SK-N-SH treated with all-trans-retinoic acid at 6 μM for 48 hours (cell line): ENCODE measurements around the gene CCNA1.

Experiments
- ATAC-seq: fragments of 200-7000 bp; cut with Tn5 transposase; 3 replicates; pipeline ENCODE4 v1.9.1; 2020; ENCODE audit warnings: mild to moderate bottlenecking, moderate library complexity
- ARNTL ChIP-seq: fragments of 450-650 bp; formaldehyde crosslinking; IDR thresholded peaks from 2 replicates; pipeline ENCODE4 v1.5.0; 2020; ENCODE audit warnings: low read depth, mild to moderate bottlenecking, moderate library complexity, borderline replicate concordance
- BACH2 ChIP-seq: fragments of 250-450 bp; sonication (Bioruptor Pico); IDR thresholded peaks from 2 replicates; pipeline ENCODE4 v1.9.0; 2021; ENCODE audit warnings: mild to moderate bottlenecking, borderline replicate concordance
- CSDC2 ChIP-seq: fragments of 250-450 bp; sonication (Bioruptor Pico); IDR thresholded peaks from 2 replicates; pipeline ENCODE4 v1.5.0; 2020; ENCODE audit warnings: mild to moderate bottlenecking, moderate library complexity
- ESRRG ChIP-seq: fragments of 250-450 bp; sonication (Bioruptor Pico); IDR thresholded peaks from 2 replicates; pipeline ENCODE4 v1.6.1; 2021; ENCODE audit warnings: mild to moderate bottlenecking
- GLIS3 ChIP-seq: fragments of 250-450 bp; sonication (Bioruptor Pico); IDR thresholded peaks from 2 replicates; pipeline ENCODE4 v1.5.0; 2020; ENCODE audit warnings: mild to moderate bottlenecking, moderate library complexity
- ISL1 ChIP-seq: fragments of 250-450 bp; sonication (Bioruptor Pico); IDR thresholded peaks from 2 replicates; pipeline ENCODE4 v2.1.2; 2022; ENCODE audit warnings: mild to moderate bottlenecking, moderate library complexity
- OSR1 ChIP-seq: fragments of 250-450 bp; sonication (Bioruptor Pico); IDR thresholded peaks from 2 replicates; pipeline ENCODE4 v1.8.0; 2022; ENCODE audit warnings: moderate library complexity, mild to moderate bottlenecking, inconsistent platforms
- PPARA ChIP-seq: fragments of 250-450 bp; sonication (Bioruptor Pico); IDR thresholded peaks from 2 replicates; pipeline ENCODE4 v1.5.0; 2020; ENCODE audit warnings: mild to moderate bottlenecking, borderline replicate concordance
- RARB ChIP-seq: fragments of 250-450 bp; sonication (Bioruptor Pico); IDR thresholded peaks from 2 replicates; pipeline ENCODE4 v1.8.0; 2021; ENCODE audit warnings: mild to moderate bottlenecking, moderate library complexity
- TCF4 ChIP-seq: fragments of 250-450 bp; sonication (Bioruptor Pico); IDR thresholded peaks from 2 replicates; pipeline ENCODE4 v1.8.0; 2021; ENCODE audit warnings: mild to moderate bottlenecking, moderate library complexity, borderline replicate concordance
- TOX ChIP-seq: fragments of 250-450 bp; sonication (Bioruptor Pico); IDR thresholded peaks from 2 replicates; pipeline ENCODE4 v1.8.0; 2021; ENCODE audit warnings: mild to moderate bottlenecking, moderate library complexity, borderline replicate concordance
- ZC3H10 ChIP-seq: fragments of 250-450 bp; sonication (Bioruptor Pico); IDR thresholded peaks from 2 replicates; pipeline ENCODE4 v1.5.1; 2021; ENCODE audit warnings: mild to moderate bottlenecking, moderate library complexity
- ZFP3 ChIP-seq: fragments of 250-450 bp; sonication (Bioruptor Pico); IDR thresholded peaks from 2 replicates; pipeline ENCODE4 v1.5.0; 2020; ENCODE audit warnings: mild to moderate bottlenecking, moderate library complexity
- ZFP30 ChIP-seq: fragments of 450-650 bp; formaldehyde crosslinking; IDR thresholded peaks from 2 replicates; pipeline ENCODE4 v1.5.0; 2022; ENCODE audit warnings: mild to moderate bottlenecking, moderate library complexity
- ZNF565 ChIP-seq: fragments of 450-650 bp; formaldehyde crosslinking; conservative IDR thresholded peaks from 2 replicates; pipeline ENCODE4 v1.5.0; 2020; ENCODE audit warnings: low read depth, mild to moderate bottlenecking, moderate library complexity
- ZNF70 ChIP-seq: fragments of 450-650 bp; formaldehyde crosslinking; IDR thresholded peaks from 2 replicates; pipeline ENCODE4 v1.5.0; 2020; ENCODE audit warnings: mild to moderate bottlenecking, moderate library complexity
- ZNF8 ChIP-seq: fragments of 450-650 bp; formaldehyde crosslinking; IDR thresholded peaks from 2 replicates; pipeline ENCODE4 v1.5.0; 2020; ENCODE audit warnings: mild to moderate bottlenecking, moderate library complexity
- TF ChIP-seq, protein P1 (sequence below): fragments of 250-450 bp; sonication (Bioruptor Pico); IDR thresholded peaks from 2 replicates; pipeline ENCODE4 v1.5.1; 2020; ENCODE audit warnings: low read depth, mild to moderate bottlenecking, moderate library complexity
- TF ChIP-seq, protein P2 (sequence below): fragments of 250-450 bp; sonication (Bioruptor Pico); IDR thresholded peaks from 2 replicates; pipeline ENCODE4 v1.8.0; 2021; ENCODE audit warnings: low read depth, mild to moderate bottlenecking, moderate library complexity, borderline replicate concordance
- TF ChIP-seq, protein P3 (sequence below): fragments of 250-450 bp; sonication (Bioruptor Pico); IDR thresholded peaks from 2 replicates; pipeline ENCODE4 v1.5.0; 2020; ENCODE audit warnings: mild to moderate bottlenecking, moderate library complexity
- TF ChIP-seq, protein P4 (sequence below): fragments of 250-450 bp; sonication (Bioruptor Pico); IDR thresholded peaks from 2 replicates; pipeline ENCODE4 v1.8.0; 2020; ENCODE audit warnings: mild to moderate bottlenecking, moderate library complexity, borderline replicate concordance

CCNA1 gene

DNA sequence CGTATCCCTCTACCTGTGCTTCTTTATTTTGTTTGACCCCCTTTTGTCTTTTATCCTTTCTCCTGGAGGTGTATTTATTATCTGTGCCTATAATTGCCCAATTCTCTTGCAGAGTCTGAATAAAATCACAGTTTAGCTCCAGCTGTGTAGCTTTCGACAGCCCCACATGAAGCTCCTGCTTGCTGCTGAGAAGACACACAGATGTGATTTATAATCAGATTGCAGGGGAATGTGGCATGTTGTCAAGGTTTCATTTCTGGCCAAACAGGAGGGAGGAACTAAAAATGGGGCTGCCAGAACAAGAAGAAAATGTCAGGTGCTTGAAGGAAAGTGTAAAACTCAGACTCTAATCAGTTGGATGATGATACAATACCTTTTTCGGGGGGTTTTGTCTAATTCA lies 22.7 kb downstream of the CCNA1 start:
- ATAC-seq, result no peak
- TF ChIP-seq, protein P1, sequence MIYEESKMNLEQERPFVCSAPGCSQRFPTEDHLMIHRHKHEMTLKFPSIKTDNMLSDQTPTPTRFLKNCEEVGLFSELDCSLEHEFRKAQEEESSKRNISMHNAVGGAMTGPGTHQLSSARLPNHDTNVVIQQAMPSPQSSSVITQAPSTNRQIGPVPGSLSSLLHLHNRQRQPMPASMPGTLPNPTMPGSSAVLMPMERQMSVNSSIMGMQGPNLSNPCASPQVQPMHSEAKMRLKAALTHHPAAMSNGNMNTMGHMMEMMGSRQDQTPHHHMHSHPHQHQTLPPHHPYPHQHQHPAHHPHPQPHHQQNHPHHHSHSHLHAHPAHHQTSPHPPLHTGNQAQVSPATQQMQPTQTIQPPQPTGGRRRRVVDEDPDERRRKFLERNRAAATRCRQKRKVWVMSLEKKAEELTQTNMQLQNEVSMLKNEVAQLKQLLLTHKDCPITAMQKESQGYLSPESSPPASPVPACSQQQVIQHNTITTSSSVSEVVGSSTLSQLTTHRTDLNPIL (CRISPR knock-in tag), result no peak
- TF ChIP-seq ARNTL (no peak), ZFP30 (CRISPR knock-in tag) (no peak), TCF4 (CRISPR knock-in tag) (no peak), ESRRG (no peak), GLIS3 (no peak), ZNF565 (no peak), CSDC2 (CRISPR knock-in tag) (no peak), ZC3H10 (CRISPR knock-in tag) (no peak), ISL1 (CRISPR knock-in tag) (no peak), OSR1 (CRISPR knock-in tag) (no peak), ZNF8 (no peak), RARB (no peak)
- TF ChIP-seq, protein P2, sequence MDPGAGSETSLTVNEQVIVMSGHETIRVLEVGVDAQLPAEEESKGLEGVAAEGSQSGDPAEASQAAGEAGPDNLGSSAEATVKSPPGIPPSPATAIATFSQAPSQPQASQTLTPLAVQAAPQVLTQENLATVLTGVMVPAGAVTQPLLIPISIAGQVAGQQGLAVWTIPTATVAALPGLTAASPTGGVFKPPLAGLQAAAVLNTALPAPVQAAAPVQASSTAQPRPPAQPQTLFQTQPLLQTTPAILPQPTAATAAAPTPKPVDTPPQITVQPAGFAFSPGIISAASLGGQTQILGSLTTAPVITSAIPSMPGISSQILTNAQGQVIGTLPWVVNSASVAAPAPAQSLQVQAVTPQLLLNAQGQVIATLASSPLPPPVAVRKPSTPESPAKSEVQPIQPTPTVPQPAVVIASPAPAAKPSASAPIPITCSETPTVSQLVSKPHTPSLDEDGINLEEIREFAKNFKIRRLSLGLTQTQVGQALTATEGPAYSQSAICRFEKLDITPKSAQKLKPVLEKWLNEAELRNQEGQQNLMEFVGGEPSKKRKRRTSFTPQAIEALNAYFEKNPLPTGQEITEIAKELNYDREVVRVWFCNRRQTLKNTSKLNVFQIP (CRISPR knock-in tag), result no peak

DNA sequence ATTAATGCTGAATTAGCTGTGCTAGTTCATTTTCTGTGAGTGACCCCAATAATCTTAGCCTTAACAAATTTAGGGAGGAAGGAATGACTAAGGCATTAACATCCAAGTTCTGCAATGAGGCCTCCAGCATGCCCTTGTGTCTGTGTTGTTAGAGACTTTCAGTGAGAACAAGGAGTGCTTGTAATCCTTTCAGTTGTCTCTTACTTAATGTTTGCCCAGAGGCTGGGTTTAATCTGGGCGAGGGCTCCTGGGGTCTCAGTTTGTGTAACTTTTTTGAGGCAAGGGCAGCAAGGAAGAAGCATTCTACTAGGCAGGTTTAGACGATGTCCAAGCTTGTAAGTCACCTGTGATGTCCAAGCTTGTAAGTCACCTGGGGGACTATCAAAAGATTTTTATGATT lies 24.3 kb downstream of the CCNA1 start:
- TF ChIP-seq ZC3H10 (CRISPR knock-in tag) (no peak), TOX (CRISPR knock-in tag) (no peak), RARB (no peak), ZNF8 (no peak), ARNTL (no peak), ESRRG (no peak), ZFP30 (CRISPR knock-in tag) (no peak), CSDC2 (CRISPR knock-in tag) (no peak), OSR1 (CRISPR knock-in tag) (no peak), BACH2 (CRISPR knock-in tag) (no peak), ZFP3 (CRISPR knock-in tag) (no peak), ZNF70 (CRISPR knock-in tag) (no peak)
- TF ChIP-seq, protein P3, sequence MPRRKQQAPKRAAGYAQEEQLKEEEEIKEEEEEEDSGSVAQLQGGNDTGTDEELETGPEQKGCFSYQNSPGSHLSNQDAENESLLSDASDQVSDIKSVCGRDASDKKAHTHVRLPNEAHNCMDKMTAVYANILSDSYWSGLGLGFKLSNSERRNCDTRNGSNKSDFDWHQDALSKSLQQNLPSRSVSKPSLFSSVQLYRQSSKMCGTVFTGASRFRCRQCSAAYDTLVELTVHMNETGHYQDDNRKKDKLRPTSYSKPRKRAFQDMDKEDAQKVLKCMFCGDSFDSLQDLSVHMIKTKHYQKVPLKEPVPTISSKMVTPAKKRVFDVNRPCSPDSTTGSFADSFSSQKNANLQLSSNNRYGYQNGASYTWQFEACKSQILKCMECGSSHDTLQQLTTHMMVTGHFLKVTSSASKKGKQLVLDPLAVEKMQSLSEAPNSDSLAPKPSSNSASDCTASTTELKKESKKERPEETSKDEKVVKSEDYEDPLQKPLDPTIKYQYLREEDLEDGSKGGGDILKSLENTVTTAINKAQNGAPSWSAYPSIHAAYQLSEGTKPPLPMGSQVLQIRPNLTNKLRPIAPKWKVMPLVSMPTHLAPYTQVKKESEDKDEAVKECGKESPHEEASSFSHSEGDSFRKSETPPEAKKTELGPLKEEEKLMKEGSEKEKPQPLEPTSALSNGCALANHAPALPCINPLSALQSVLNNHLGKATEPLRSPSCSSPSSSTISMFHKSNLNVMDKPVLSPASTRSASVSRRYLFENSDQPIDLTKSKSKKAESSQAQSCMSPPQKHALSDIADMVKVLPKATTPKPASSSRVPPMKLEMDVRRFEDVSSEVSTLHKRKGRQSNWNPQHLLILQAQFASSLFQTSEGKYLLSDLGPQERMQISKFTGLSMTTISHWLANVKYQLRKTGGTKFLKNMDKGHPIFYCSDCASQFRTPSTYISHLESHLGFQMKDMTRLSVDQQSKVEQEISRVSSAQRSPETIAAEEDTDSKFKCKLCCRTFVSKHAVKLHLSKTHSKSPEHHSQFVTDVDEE, result no peak
- TF ChIP-seq, protein P1 (CRISPR knock-in tag), result no peak
- TF ChIP-seq, protein P4, sequence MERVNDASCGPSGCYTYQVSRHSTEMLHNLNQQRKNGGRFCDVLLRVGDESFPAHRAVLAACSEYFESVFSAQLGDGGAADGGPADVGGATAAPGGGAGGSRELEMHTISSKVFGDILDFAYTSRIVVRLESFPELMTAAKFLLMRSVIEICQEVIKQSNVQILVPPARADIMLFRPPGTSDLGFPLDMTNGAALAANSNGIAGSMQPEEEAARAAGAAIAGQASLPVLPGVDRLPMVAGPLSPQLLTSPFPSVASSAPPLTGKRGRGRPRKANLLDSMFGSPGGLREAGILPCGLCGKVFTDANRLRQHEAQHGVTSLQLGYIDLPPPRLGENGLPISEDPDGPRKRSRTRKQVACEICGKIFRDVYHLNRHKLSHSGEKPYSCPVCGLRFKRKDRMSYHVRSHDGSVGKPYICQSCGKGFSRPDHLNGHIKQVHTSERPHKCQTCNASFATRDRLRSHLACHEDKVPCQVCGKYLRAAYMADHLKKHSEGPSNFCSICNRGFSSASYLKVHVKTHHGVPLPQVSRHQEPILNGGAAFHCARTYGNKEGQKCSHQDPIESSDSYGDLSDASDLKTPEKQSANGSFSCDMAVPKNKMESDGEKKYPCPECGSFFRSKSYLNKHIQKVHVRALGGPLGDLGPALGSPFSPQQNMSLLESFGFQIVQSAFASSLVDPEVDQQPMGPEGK (CRISPR knock-in tag), result no peak
- TF ChIP-seq, all 23 proteins: peak for 0
- ATAC-seq, result no peak

DNA sequence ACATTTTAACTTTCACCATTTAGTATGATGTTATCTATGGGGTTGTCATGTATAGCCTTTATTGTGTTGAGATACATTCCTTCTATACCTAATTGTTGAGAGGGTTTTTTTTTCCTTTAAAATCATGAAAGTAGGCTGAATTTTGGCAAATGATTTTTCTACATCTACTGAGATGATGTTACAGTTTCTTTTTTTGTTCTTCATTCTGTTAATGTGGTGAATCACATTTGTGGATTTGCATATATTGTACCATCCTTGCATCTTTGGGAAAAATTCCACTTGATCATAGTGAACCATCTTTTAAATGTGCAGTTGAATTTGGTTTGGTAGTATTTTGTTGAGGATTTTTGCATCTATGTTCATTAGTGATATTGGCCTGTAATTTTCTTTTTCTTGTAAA lies 29.2 kb downstream of the CCNA1 start:
- TF ChIP-seq ESRRG, result no peak
- ATAC-seq, result no peak

DNA sequence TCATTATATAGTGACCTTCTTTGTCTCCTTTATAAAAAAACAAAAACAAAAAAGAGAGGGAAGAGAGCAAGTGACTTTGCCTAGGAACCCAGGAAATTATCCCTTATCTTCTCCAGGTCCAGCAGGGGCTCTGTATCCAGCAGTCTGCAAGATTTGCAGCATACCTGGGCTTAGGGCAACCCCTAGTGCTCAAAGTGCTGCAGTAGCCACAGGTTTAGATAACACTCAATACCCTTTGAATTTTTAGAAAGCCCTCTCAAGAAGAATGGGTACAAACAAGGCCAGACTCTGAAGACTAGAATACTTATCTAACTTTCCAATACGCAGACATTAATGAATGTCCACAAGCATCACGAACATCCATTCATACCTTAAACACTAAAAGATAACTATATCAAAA lies 43.2 kb downstream of the CCNA1 start:
- TF ChIP-seq ESRRG (no peak), ISL1 (CRISPR knock-in tag) (no peak), TCF4 (CRISPR knock-in tag) (no peak), ZNF8 (no peak), BACH2 (CRISPR knock-in tag) (no peak), PPARA (no peak)
- TF ChIP-seq, protein P2 (CRISPR knock-in tag), result no peak
- TF ChIP-seq, protein P4 (CRISPR knock-in tag), result no peak
- no peak for ATAC-seq
